Measurements from ENCODE around the gene H6PD.

The H6PD gene

GRCh38 chr1:9201401-9202239 is 33.0 kb upstream of the H6PD start:
- Mint-ChIP-seq H3K4me3 (peak overlapping the region; percentile 63), H3K27ac (no peak overlapping the region), H3K36me3 (no peaks in the 10 kb centered on the region), H3K4me1 (peaks cover 38% of the 10 kb centered on the region), H3K9me3 (no peaks in the 10 kb centered on the region), H3K27me3 (peaks cover 60% of the 10 kb centered on the region)

DNA sequence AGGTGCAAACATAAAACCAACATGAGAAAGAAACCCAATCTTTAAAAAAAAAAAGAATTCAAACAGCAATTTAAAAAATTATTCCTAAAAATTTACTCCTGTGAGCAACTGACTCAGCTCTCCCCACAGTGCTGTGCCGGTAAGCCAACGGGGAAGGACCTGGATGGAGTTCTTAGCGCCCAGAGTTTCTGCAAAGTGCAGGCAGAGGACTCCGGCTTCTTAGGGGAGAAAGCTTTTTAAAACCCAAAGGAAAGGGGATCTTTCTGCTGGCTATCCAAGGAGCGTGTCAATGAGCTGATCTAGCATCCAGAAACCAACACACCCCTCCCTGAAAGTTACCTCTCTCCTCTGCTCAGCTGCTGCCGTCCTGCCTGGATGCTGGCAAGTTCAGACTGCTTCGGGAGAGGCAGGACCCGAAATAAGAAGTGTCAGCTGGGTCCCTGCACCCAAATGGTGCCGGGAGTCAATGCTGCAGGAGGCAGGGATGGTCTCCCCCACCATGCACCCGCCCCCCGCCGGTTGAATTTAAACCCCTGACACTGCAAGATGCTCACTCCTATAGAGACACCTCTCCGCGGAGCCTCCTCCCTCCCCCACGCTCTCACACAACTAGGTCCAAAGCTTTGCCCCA is 32.2 kb upstream of the H6PD start:
- H3K9me3 Mint-ChIP-seq = no peaks in the 10 kb centered on the region
- no peaks in the 10 kb centered on the region for H3K36me3 Mint-ChIP-seq
- no peak overlapping the region for H3K27ac Mint-ChIP-seq
- H3K4me3 Mint-ChIP-seq = peak overlapping the region; percentile 54
- peaks cover 60% of the 10 kb centered on the region for H3K27me3 Mint-ChIP-seq
- peaks cover 35% of the 10 kb centered on the region for H3K4me1 Mint-ChIP-seq

- H3K9me3 Mint-ChIP-seq = no peaks in the 10 kb centered on the region
- no peaks in the 10 kb centered on the region for H3K36me3 Mint-ChIP-seq
- peaks cover 35% of the 10 kb centered on the region for H3K4me1 Mint-ChIP-seq
- H3K27ac Mint-ChIP-seq = no peak overlapping the region
- peaks cover 58% of the 10 kb centered on the region for H3K27me3 Mint-ChIP-seq
- H3K4me3 Mint-ChIP-seq = no peak overlapping the region
Measured at GRCh38 chr1:9203511-9203982, 31.0 kb upstream of the H6PD start.

DNA sequence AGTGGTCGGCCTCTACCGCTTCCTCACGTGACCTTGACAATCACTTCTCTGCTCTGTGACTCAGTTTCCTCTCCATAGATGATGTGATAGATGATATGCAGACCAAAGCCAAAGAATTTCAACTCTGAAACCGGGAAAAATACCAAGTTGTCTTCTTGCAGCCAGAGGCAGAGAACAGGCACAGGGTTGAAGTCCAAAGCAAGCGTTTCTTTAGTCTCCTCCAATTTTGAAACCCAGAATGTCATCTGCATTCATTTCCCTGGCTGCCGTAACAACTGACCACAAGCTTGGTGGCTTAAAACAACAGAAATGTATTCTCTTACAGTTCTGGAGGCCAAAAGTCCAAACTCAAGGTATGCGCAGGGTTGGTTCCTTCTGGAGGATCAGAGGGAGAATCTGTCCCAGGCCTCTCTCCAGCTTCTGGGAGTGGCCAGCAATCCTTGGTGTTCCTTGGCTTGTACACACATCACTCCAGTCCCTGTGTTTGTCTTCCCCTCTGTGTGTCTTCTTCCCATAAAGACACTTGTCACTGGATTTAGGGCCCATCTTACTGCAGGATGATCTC is 30.3 kb upstream of the H6PD start:
- H3K36me3 Mint-ChIP-seq = no peaks in the 10 kb centered on the region

GRCh38 chr1:9207086-9207485 is 27.5 kb upstream of the H6PD start:
- no peak overlapping the region for H3K4me3 Mint-ChIP-seq
- no peak overlapping the region for H3K27ac Mint-ChIP-seq
- no peaks in the 10 kb centered on the region for H3K9me3 Mint-ChIP-seq
- peaks cover 22% of the 10 kb centered on the region for H3K4me1 Mint-ChIP-seq
- no peaks in the 10 kb centered on the region for H3K36me3 Mint-ChIP-seq
- H3K27me3 Mint-ChIP-seq = peaks cover 42% of the 10 kb centered on the region

More for the DNA sequence above, 30.3 kb upstream of the H6PD start:
- Mint-ChIP-seq H3K27me3 (peaks cover 54% of the 10 kb centered on the region), H3K9me3 (no peaks in the 10 kb centered on the region), H3K4me3 (no peak overlapping the region), H3K27ac (no peak overlapping the region), H3K4me1 (peaks cover 35% of the 10 kb centered on the region)

GRCh38 chr1:9207715-9208114 is 26.9 kb upstream of the H6PD start:
- Mint-ChIP-seq H3K9me3 (no peaks in the 10 kb centered on the region), H3K27me3 (peaks cover 39% of the 10 kb centered on the region), H3K36me3 (no peaks in the 10 kb centered on the region), H3K4me3 (no peak overlapping the region), H3K27ac (no peak overlapping the region), H3K4me1 (peaks cover 15% of the 10 kb centered on the region)

GRCh38 chr1:9211291-9211811 is 23.2 kb upstream of the H6PD start:
- Mint-ChIP-seq H3K27ac (no peak overlapping the region), H3K36me3 (no peaks in the 10 kb centered on the region), H3K27me3 (peaks cover 17% of the 10 kb centered on the region), H3K4me3 (no peak overlapping the region), H3K4me1 (no peaks in the 10 kb centered on the region), H3K9me3 (no peaks in the 10 kb centered on the region)

- Mint-ChIP-seq H3K27me3 (peaks cover 10% of the 10 kb centered on the region), H3K36me3 (no peaks in the 10 kb centered on the region), H3K4me1 (no peaks in the 10 kb centered on the region), H3K4me3 (no peak overlapping the region), H3K9me3 (no peaks in the 10 kb centered on the region), H3K27ac (no peak overlapping the region)
Measured at GRCh38 chr1:9212735-9213134, 21.8 kb upstream of the H6PD start.

GRCh38 chr1:9213956-9214355 is 20.6 kb upstream of the H6PD start:
- H3K4me3 Mint-ChIP-seq = no peak overlapping the region
- H3K27ac Mint-ChIP-seq = no peak overlapping the region
- peaks cover 7% of the 10 kb centered on the region for H3K27me3 Mint-ChIP-seq
- no peaks in the 10 kb centered on the region for H3K4me1 Mint-ChIP-seq
- no peaks in the 10 kb centered on the region for H3K9me3 Mint-ChIP-seq
- no peaks in the 10 kb centered on the region for H3K36me3 Mint-ChIP-seq

GRCh38 chr1:9218917-9219316 is 15.7 kb upstream of the H6PD start:
- Mint-ChIP-seq H3K27ac (no peak overlapping the region), H3K9me3 (no peaks in the 10 kb centered on the region), H3K4me1 (no peaks in the 10 kb centered on the region), H3K4me3 (no peak overlapping the region), H3K36me3 (no peaks in the 10 kb centered on the region), H3K27me3 (no peaks in the 10 kb centered on the region)

- no peaks in the 10 kb centered on the region for H3K4me1 Mint-ChIP-seq
- H3K27me3 Mint-ChIP-seq = no peaks in the 10 kb centered on the region
- H3K27ac Mint-ChIP-seq = no peak overlapping the region
- no peak overlapping the region for H3K4me3 Mint-ChIP-seq
- H3K36me3 Mint-ChIP-seq = no peaks in the 10 kb centered on the region
- H3K9me3 Mint-ChIP-seq = no peaks in the 10 kb centered on the region
Measured at GRCh38 chr1:9222846-9223625, 11.5 kb upstream of the H6PD start.

GRCh38 chr1:9224664-9225410 is 9.7 kb upstream of the H6PD start:
- H3K9me3 Mint-ChIP-seq = no peaks in the 10 kb centered on the region
- H3K27me3 Mint-ChIP-seq = no peaks in the 10 kb centered on the region
- H3K36me3 Mint-ChIP-seq = no peaks in the 10 kb centered on the region
- H3K4me1 Mint-ChIP-seq = no peaks in the 10 kb centered on the region
- H3K27ac Mint-ChIP-seq = peak overlapping the region; percentile 62
- H3K4me3 Mint-ChIP-seq = no peak overlapping the region

- Mint-ChIP-seq H3K9me3 (no peaks in the 10 kb centered on the region), H3K4me3 (no peak overlapping the region), H3K27ac (no peak overlapping the region), H3K4me1 (no peaks in the 10 kb centered on the region), H3K36me3 (no peaks in the 10 kb centered on the region), H3K27me3 (no peaks in the 10 kb centered on the region)
Measured at GRCh38 chr1:9225411-9225785, 9.2 kb upstream of the H6PD start.

GRCh38 chr1:9228609-9229008 is 6.0 kb upstream of the H6PD start:
- Mint-ChIP-seq H3K27ac (peak overlapping the region; percentile 23), H3K9me3 (no peaks in the 10 kb centered on the region), H3K36me3 (no peaks in the 10 kb centered on the region), H3K4me3 (no peak overlapping the region), H3K4me1 (no peaks in the 10 kb centered on the region), H3K27me3 (no peaks in the 10 kb centered on the region)

DNA sequence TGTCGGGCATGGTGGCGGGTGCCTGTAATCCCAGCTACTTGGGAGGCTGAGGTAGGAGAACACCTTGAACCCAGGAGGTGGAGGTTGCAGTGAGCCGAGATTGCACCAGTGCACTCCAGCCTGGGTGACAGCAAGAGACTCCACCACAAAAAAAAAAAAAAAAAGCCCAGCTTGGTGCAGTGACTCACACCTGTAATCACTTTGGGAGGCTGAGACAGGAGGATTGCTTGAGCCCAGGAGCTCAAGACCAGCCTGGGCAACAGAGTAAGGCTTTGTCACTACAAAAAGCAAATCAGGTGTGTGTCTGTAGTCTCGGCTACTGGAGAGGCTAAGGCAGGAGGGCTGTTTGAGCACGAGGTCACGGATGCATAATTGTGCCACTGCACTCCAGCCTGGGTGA is 5.0 kb upstream of the H6PD start:
- Mint-ChIP-seq H3K36me3 (no peaks in the 10 kb centered on the region), H3K9me3 (no peaks in the 10 kb centered on the region), H3K27me3 (no peaks in the 10 kb centered on the region), H3K4me1 (peaks cover 4% of the 10 kb centered on the region), H3K4me3 (no peak overlapping the region), H3K27ac (no peak overlapping the region)
